Lung (tissue), 12 donors: Measurements from ENCODE around the gene RALGAPA2. TPM values are rescaled to one million over a fixed set of nuclear protein-coding genes. Genes with fewer than 3 reads are reported as not detected.
A peak's percentile ranks its signal among the peaks of the same experiment; 100 is the strongest.

Experiments used
- ATAC-seq: fragments of 200-7000 bp; cut with Tn5 transposase; one replicate; pipeline ENCODE4 v1.9.1; 2020; ENCODE audit warnings: moderate number of reproducible peaks; ENCODE audit not compliant: insufficient read depth, low FRiP score
- DNase-seq, 3 donors: peaks; one replicate each; pipeline ENCODE4 v3.0.0-alpha.2; 2013 to 2017
- H3K27ac ChIP-seq, 2 donors: one replicate each; pipeline ENCODE4 v1.5.1; 2013; ENCODE audit warnings: mild to moderate bottlenecking in 2 of 2, moderate library complexity in 2 of 2, control low read depth in 1 of 2, inconsistent platforms in 1 of 2, low read depth in 1 of 2, low read length in 1 of 2
- H3K27me3 ChIP-seq, 3 donors: one replicate each; pipeline ENCODE4 v1.5.1; 2013; ENCODE audit warnings: low read length in 2 of 3; ENCODE audit not compliant: control insufficient read depth in 3 of 3, insufficient read depth in 3 of 3
- H3K36me3 ChIP-seq, 4 donors: one replicate each; pipeline ENCODE4 v1.5.1; 2013; ENCODE audit warnings: low read length in 4 of 4, mild to moderate bottlenecking in 1 of 4, moderate library complexity in 1 of 4; ENCODE audit not compliant: control insufficient read depth in 4 of 4, insufficient read depth in 4 of 4
- H3K4me1 ChIP-seq, 5 donors: one replicate each; pipeline ENCODE4 v1.5.1; 2013; ENCODE audit warnings: low read length in 5 of 5, mild to moderate bottlenecking in 2 of 5, moderate library complexity in 1 of 5; ENCODE audit not compliant: control insufficient read depth in 5 of 5, insufficient read depth in 5 of 5
- H3K4me3 ChIP-seq: one replicate; pipeline ENCODE4 v1.5.1; 2013; ENCODE audit warnings: mild to moderate bottlenecking, control low read depth, moderate library complexity
- H3K9ac ChIP-seq, 2 donors: one replicate each; pipeline ENCODE4 v1.5.1; 2013; ENCODE audit warnings: low read length in 2 of 2, control low read depth in 1 of 2; ENCODE audit not compliant: insufficient read depth in 1 of 2
- H3K9me3 ChIP-seq, 4 donors: one replicate each; pipeline ENCODE4 v1.5.1; 2013; ENCODE audit warnings: low read length in 3 of 4, mild to moderate bottlenecking in 1 of 4, moderate library complexity in 1 of 4; ENCODE audit not compliant: control insufficient read depth in 4 of 4, insufficient read depth in 3 of 4
- WGBS, 2 donors: extraction: QIAGEN DNeasy Blood & Tissue Kit; methylation state at CpG; one replicate each; pipeline ENCODE4 v1.1.7; 2013; 5-methylcytosine and 5-hydroxymethylcytosine counted together
- polyA plus RNA-seq, 2 donors: library from polyadenylated mRNA; stranded (reverse); fragments of 200-250 nt; gene quantifications; one replicate each; pipeline ENCODE4 v1.2.1, GENCODE V29; 2013
- total RNA-seq, 2 donors: library from RNA; depleted of rRNA in 1 of 2; stranded (reverse); fragments of >200 nt in 1 of 2; gene quantifications; one replicate each; pipeline ENCODE4 v1.2.1, GENCODE V29; 2014 to 2021
- TF ChIP-seq, protein P1 (sequence below): IDR thresholded peaks from 2 replicates; pipeline ENCODE4 v1.5.1; 2012; ENCODE audit warnings: mild to moderate bottlenecking; ENCODE audit errors: control extremely low read depth, extremely low read depth
- donor health status: control.
- donor health status: control.
- donor health status: Bipolar disorder and iron deficiency.
- donor health status: healthy.
- donor health status: DM: yes; HTN: yes; CAD: no.

The RALGAPA2 gene
- total and polyA plus RNA-seq, 4 donors: 12.1 to 83.4 (median 55.6) TPM

DNA sequence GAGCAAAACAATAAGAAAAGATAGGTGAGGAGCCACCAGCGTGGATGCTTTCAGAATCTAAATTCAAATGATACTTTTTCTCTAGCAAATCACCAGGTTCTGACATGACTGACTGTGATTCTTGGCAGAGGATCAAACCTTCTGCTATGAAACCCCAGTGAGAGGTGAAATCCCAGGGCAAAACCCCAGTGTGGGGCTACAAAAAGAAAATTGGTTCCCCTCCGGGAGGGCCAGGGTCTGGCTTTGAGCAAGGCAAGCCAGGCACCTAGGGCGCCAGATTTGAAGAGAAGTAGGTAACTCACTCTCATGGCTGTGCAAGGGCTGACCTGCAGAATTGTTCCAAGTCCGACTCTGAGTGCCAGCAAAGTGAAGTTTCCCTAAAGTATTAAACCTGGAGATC is 20.2 kb upstream of the RALGAPA2 start:
- ATAC-seq: no peak
- no peak overlapping the region for H3K4me3 ChIP-seq
- H3K4me1 ChIP-seq: peaks cover 0 to 20% (median 3%) of the 10 kb centered on the region in 5 donors
- no peaks in the 10 kb centered on the region for H3K36me3 ChIP-seq
- no peak for DNase-seq
- WGBS, 2 donors: 85 to 90% methylated on average over 4 of the region's 4 CpGs
- H3K27me3 ChIP-seq: no peaks in the 10 kb centered on the region
- H3K27ac ChIP-seq: peak overlapping the region; percentile 48 to 52
- H3K9ac ChIP-seq: no peak overlapping the region
- TF ChIP-seq, protein P1, sequence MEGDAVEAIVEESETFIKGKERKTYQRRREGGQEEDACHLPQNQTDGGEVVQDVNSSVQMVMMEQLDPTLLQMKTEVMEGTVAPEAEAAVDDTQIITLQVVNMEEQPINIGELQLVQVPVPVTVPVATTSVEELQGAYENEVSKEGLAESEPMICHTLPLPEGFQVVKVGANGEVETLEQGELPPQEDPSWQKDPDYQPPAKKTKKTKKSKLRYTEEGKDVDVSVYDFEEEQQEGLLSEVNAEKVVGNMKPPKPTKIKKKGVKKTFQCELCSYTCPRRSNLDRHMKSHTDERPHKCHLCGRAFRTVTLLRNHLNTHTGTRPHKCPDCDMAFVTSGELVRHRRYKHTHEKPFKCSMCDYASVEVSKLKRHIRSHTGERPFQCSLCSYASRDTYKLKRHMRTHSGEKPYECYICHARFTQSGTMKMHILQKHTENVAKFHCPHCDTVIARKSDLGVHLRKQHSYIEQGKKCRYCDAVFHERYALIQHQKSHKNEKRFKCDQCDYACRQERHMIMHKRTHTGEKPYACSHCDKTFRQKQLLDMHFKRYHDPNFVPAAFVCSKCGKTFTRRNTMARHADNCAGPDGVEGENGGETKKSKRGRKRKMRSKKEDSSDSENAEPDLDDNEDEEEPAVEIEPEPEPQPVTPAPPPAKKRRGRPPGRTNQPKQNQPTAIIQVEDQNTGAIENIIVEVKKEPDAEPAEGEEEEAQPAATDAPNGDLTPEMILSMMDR: no peak
- peaks cover 0 to 2% (median 0%) of the 10 kb centered on the region in 4 donors for H3K9me3 ChIP-seq

DNA sequence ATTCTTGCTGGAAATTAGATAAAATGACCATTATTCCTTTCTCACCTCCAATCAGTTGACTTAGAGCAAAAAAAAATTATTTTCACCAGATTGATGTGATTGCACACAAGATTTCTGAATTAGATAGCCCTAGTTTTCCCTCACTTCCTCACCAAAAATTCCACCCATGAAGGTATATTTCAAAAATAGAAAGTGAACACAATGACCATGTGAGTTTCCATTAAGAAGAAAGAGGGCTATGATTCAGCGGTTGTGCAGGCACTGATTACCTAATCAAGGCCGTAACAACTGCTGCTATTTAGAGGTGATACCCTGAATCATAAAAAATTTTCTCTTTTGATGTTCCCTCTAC is 19.5 kb upstream of the RALGAPA2 start:
- Histone ChIP-seq H3K27ac (no peak overlapping the region), H3K9me3 (peaks cover 0 to 2% (median 0%) of the 10 kb centered on the region in 4 donors), H3K9ac (no peak overlapping the region), H3K36me3 (no peaks in the 10 kb centered on the region), H3K27me3 (no peaks in the 10 kb centered on the region), H3K4me3 (no peak overlapping the region), H3K4me1 (peaks cover 0 to 16% (median 3%) of the 10 kb centered on the region in 5 donors)
- ATAC-seq: peak; percentile 62
- WGBS, 2 donors: 24 to 39% methylated on average over 2 of the region's 2 CpGs
- TF ChIP-seq, protein P1: no peak
- DNase-seq: no peak

DNA sequence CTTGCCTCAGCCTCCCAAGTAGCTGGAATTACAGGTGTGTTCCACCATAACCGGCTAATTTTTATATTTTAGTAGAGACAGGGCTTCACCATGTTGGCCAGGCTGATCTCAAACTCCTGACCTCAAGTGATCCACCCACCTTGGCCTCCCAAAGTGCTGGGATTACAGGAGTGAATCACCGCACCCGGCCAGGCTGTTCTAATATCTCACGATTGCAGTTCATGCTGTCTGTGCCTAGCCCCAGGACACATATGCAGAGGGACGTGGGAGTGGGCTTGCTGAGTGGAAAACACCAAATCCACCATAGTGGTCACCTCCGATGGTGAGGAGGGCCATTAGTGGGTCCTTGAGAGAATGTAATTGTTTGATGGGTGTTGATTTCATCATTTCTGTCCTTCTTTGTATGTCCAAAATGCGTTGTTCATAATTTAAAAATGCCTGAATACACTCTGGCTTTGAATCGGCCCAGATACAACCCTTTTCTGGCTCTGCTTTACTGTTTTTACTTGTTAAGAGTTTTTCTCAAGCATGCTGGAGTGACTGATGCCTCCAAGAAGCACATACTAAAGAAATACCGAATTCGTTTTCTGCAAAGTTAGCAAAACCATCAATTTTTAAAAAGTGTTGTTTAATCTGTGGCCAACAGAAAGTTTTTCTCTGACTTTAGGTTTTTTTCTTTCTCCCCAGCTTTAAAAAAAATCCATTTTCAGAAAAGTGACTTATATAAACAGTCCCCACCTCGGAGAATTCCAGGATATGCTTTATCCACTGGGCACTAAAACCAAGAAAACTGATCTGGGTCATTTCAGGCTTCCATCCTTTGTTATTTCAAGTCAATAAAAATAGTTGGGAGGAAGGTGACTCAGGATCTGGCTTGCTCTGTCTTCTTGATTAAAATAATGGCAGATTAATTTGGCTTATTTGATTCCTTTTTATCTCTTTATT is 18.8 kb upstream of the RALGAPA2 start:
- Histone ChIP-seq H3K27ac (peak overlapping the region; percentile 63 to 77), H3K27me3 (no peaks in the 10 kb centered on the region), H3K9ac (peak overlapping the region in 1 of 2 donors; percentile 4), H3K9me3 (peaks cover 0 to 2% (median 0%) of the 10 kb centered on the region in 4 donors), H3K4me1 (peaks cover 0 to 14% (median 3%) of the 10 kb centered on the region in 5 donors), H3K36me3 (no peaks in the 10 kb centered on the region), H3K4me3 (no peak overlapping the region)
- TF ChIP-seq, protein P1: no peak
- no peak for ATAC-seq
- peak in 1 of 3 donors; percentile 37 for DNase-seq
- 77 to 89% methylated on average over 11 of the region's 11 CpGs for WGBS, 2 donors
